GM21526 (cell line): ENCODE results near the gene STX8.
"Not testable (repeated sequence)": the region's sequence is repeated elsewhere in the genome, so short reads cannot be mapped to it uniquely, and the experiment has no call there.

Source experiments
- ATAC-seq: cut with Tn5 transposase; IDR thresholded peaks from one replicate; pipeline ENCODE4 v1.9.1; 2021; ENCODE audit warnings: moderate library complexity; ENCODE audit not compliant: unreplicated experiment, low FRiP score

STX8 gene

DNA sequence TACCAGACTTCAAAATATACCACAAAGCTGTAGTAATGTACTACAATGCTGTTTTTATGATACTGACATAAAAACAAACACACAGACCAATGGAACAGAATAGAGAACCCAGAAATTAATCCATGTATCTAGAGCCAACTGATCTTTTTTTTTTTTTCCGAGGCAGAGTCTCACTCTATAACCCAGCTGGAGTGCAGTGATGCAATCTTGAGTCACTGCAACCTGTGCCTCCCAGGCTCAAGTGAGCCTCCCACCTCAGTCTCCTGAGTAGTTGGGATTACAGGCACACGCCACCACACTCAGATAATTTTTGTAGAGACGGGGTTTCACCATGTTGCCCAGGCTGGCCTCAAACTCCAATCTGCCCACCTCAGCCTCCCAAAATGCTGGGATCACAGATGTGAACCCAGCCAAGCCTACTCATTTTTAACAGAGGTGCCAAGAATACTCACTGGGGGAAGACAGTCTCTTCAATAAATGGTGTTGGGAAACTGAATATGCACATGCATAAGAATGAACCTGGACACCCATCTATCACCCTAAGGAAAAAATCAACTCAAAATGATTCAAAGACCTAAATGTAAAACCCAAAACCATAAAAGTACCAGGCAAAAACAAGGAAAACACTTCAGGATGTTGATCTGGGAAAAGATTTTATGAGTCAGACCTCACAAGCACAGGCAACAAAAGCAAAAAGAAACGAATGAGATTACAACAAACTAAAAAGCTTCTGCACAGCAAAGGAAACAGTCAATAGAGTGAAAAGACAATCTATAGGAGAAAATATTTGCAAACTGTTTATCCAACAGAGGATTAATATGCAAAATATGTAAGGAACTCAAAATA lies 63.1 kb downstream of the STX8 start:
- no peak for ATAC-seq

DNA sequence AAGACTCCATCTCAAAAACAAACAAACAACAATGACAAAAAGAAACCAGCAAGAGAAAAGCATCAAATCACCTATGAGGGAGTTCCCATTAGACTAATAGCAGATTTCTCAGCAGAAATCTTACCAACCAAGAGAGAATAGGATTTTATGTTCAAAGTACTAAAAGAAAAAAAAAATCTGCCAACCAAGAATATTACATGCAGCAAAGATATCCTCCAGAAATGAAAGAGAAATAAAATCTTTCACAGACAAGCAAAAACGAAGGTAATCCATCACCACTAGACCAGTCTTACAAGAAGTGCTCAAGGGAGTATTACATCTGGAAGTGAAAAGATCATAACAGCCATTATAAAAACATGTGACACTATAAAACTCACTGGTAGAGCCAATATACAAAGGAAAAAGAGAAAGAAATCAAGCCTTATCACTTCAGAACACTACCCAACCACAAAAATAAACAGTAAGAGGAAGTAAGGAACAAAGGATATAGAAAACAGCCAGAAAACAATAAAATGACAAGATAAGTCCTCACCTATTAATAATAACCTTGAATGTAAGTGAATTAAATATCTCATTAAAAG lies 66.3 kb downstream of the STX8 start:
- no peak for ATAC-seq

DNA sequence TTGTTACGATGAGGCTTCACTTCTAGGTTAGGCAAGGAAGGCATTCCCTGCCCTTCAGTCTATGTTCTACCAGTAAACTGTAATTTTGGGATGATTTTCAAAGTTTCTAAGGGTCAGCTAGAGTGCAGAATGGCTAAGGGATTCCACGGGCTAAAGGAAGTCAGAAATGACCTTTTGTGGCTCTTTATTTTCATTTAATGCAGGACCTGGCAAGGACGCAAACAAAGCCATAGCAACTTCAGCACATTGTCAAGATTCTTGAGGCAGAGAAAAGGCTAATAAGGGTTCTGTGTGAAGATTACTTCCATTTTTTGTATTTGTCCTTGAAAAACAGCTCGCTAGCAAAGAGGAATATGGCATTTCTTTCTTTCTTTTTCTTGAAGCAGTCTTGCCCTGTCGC lies 76.6 kb downstream of the STX8 start:
- ATAC-seq: no peak

DNA sequence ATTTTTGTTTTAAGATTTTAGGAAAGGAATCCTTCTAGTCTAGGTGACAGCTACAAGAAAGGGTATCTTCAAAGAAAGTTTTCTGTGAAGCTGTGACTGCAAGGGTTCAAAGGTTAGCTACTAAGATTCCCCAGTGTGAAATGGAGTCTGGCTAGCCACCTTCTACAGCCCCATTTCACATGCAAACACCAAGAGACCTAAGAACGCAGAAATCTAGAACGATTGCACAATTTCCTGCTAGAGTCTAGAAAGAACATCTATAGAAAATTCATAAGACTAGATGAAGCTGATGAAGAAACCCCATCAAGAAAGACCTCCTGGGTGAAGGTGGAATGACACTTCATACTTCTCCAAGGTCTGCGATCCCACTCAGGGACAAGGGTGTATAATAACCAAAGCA lies 77.1 kb downstream of the STX8 start:
- no peak for ATAC-seq

DNA sequence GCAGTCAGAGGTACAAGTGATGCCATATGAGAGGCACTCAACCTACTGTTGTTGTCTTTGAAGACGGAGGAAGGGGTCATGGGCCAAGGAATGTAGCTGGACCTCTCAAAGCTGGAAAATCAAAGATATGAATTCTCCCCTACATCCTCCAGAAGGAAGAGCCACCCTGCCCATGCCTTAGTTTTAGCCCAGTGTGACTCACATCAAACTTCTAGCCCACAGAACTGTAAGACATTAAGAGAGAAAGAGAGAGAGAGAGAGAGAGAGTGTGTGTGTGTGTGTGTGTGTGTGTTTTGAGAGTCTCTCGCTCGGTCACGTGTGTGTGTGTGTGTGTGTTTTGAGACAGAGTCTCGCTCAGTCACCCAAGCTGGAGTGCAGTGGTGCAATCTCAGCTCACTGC lies 87.1 kb downstream of the STX8 start:
- no peak for ATAC-seq

DNA sequence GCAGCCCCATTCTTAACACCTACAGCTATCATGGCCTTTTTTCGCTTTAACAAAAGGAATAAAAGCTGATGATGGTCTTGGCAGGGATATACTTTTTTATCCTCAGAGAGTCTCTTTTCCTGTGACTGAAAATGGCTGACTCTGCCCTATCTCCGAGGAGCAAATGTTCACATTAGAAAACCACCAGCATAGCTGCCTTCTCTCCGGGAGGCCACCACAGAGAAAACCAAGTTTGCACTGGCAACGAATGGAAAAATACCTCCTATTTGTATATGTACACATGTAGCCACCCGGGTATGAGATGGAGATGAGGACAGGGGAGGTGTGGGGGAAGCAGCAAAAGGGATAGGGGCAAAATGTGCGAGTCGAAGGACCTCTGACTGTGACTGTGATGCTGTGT lies 88.2 kb downstream of the STX8 start:
- no peak for ATAC-seq

DNA sequence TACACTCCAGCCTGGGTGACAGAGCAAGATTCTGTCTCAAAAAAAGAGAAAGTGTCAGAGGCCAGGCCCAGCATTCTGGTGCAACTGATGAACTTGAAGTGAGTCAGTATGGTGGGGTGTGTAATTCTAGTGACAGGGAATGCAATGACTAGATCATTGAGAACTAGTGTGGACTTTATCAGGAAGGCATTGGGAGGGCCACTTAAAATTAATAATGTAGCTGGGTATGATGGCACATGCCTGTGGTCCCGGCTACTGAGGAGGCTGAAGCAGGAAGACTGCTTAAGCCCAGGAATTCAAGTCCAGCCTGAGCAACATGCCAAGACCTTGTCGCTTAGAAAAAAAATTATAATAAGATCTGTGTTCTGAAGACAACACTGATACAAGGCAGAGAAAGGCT lies 90.8 kb downstream of the STX8 start:
- ATAC-seq: no peak

DNA sequence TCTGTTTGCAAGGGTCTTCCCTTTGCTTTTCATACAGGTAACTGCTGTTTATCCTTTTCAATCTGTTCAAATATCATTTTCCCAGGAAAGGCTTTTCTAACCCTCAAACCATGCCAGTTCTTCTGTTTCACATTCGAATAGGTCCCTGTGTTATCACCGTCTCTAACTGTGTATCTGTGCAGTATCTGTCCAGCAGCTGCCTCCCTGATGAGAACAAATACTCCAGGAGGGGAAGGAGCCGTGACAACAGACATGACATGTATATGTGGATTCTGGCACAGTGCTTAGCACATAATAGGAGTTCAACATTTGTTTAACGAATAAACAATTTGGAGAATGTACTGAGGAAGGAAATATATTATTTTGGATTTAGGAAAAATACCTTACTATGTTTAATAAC lies 95.7 kb downstream of the STX8 start:
- ATAC-seq: no peak

DNA sequence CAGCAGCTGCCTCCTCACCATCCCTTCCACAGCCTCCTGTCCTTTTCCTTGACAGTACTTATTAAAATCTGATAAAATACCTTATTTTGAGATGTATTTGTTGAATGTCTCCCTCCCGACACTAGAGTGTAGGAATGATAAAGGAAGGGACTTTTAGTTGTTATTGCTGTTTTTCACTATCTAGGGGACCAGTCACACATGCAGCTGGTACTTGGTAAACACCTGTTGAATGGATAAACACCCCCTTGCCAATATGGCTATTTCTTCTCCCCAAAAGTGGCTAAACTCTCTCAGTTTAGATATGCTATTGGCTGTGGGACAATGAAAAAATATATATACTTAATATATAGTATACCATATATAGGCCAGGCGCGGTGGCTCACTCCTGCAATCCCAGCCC lies 96.7 kb downstream of the STX8 start:
- ATAC-seq: no peak

DNA sequence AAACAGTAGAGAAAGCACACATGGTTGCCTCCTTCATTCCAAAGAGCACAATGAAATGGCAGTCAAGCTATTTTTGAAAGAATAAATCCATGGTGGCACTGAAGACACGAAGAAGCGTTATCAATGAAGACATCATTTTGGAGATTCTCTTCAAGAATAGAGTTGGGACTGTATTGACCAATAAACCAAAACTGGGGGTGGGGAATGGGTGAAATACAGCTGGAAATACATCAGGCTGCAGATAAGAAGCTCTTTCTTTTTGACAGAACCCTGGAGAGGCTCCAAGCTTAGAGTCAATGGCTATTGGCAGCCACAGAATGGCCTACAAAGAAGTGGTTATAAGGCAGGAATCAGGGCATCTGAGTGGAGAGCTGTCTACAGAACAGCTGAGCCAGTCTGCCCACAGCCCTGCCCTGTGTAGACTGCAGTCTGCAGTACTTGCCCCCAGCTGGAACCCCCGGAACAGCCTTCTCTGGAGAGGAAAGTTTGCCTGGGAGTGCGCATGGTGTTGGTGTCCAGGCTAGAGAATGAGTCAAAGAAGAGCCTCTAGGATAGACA lies 100.4 kb downstream of the STX8 start:
- no peak for ATAC-seq

DNA sequence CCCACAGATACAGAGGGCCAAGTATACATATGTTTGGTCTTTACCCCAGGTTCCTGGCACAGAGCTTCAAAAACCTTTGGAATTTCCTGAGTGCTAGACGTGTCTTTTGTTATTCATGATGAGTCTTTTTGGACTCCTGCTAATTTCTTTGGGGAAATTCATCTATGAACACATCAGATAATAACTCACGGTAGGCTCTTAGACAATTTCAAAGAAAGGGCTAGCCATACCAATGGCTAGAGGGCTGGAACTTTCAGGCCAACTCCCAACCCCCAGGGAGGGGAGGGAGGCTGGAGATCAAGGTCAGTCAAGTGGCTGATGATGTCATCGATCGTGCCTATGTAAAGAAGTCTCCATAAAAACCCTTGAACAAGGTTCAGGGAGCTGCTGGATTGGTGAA lies 101.9 kb downstream of the STX8 start:
- no peak for ATAC-seq

DNA sequence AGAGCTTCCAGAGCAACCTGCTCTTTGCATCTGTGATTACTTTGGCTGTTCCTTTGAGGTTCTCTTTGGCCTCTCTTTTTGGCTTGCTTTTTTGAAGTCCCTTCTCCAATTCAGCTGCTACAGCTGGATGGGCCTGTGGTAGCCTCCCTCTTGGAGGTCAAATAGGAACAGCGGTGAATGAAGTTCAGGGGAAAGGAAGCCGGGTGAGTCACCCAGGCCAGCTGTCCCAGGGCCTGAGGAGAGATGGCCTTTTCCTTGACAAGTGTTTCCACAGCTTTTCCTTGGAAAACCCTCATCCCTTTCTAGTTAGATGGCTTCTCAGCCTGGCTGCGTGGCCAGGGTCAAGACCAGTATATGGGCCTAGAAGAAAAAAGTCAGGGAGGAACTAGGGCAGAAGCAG lies 103.1 kb downstream of the STX8 start:
- ATAC-seq: no peak

DNA sequence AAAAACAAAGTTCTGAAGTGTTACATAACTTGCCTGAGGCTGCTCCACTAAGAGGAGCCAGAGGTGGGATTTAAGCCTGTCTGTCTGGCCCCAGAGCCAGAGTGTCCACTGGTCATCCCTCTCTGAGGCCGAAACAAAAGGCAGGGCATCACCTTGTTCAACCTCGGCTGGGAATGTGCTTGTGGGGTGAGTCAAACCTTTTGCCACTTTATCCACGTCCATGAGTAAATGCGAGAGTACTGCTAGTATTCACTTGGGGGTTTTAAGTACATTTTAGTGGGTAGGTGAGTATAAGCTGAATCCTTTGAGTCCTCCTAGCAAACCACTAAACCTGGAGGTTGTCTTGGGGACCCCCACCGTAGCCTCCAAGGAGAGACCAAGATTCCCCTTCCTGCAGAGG lies 103.5 kb downstream of the STX8 start:
- no peak for ATAC-seq

DNA sequence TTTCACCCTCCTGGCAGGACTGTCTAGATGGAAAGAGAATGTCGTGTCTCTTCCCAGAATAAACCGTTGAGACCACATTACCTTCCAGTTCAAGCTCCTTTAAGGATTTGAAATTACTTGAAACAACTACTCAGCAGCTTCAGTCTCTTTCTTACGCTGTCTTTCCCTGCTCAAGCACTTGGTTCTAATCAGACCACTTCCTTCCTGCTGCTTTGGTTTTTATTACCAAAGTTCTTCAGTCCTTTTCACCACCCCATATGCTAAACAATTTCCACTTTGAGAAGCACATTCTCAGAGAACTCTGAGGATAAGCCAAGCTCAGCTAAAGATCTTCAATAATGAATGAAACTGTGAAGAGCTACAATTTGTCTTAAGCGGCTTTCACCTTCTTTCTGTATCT lies 105.4 kb downstream of the STX8 start:
- no peak for ATAC-seq

DNA sequence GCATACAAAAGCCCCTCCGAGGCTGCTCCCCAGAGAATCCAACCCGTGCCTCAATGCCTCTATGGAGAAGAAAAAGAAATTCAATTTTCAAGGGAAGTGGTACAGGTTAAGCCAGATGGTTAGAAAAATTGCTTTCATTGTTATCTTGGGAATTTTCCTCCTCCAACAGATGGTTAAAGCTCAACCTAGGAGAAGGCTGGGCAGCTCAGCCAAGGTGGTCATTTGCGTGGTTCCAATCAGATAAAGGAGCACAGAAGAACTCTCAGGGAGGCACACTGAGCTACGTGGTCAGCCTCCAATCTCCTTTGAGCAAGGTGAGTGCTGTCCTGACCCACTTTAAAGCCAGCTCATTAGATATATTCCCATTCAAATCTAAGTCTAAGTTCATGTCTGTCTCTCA lies 106.7 kb downstream of the STX8 start:
- no peak for ATAC-seq

DNA sequence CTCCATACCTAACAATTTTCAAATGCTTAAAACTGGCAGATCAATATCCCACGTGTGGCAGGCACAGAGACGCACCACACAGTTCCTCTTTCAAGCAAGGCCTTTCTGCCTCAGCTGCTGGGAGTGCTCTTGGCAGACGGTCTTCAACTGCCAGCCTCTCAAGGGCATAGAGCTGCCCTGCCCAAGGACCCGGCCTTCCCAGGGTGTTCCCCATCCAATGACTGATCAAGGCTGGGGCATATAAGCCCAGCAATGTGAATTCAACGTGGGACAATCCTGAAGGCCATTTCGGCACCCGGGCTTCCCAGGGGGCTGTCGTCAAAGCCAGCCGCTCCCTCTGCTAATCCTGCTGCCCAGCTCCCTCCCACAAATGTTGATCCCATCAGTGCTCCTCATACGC lies 107.1 kb downstream of the STX8 start:
- ATAC-seq: no peak

DNA sequence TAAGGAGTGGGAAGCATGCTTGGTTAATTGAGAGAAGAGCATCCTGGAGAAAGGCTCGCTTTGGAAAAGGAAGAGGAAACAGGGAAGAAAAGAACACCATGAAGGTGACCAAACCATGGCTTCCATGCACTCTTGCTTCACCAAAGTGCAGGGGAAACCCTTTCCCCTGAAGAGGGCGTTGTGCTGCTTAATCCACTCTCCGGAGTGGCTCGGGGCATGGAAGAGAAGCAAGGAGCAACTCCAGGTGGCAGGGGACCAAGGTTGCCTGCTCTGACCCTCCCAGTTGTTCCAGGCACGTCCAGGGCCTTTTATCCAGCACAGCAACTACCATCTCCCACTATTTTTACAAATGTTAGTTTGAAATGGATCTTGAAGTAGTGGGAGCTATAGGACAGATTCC lies 108.1 kb downstream of the STX8 start:
- ATAC-seq: no peak

DNA sequence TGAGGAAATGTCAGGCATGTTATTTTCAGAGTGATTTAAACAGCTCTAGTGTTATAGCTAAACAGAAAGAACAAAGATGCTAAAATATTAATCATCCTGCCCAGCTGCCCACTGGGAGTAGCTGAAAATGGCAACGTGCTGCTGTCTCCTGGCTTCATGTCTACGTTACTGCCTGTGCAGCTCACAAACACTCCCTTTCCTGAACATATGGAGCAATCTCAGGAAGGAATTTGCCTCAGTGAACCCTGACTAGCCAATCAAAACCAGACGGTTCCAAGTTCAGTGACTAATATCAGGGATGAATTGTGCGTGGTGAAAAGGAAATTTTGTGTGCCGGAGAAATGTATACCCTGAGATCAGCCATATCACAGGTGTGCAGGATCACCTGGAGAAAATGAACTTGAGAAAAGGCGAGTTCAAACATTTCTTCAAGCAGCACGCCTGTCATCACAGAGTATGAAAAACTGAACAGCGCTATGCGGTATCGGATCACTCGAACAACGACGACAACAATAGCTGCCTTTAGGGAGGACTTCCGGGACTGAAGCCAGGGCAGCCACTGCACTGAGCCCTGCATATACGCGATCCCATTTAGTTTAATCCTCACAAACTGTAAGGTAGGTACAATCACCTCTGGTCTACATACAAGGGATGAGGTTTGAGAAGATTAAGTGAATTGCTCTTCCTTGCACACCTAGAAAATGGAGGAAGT lies 110.3 kb downstream of the STX8 start:
- no peak for ATAC-seq

DNA sequence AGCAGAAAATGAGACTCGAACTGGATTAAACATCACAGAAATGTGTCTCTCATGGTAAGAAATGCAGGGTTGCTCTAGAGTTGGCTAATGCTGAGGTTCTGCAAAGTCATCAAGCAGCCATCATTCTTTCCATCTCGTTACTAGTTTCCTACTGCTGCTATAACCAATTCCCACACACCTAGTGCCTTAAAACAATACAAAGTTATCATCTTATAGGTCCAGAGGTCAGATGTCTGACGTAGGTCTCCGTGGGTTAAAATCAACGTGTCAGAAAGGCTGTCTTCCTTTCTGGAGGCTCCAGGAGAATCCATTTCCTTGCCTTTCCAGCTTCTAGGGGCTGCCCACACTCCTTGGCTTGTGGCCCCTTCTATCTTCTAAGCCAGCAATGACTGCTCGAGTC lies 118.6 kb downstream of the STX8 start:
- no peak for ATAC-seq

DNA sequence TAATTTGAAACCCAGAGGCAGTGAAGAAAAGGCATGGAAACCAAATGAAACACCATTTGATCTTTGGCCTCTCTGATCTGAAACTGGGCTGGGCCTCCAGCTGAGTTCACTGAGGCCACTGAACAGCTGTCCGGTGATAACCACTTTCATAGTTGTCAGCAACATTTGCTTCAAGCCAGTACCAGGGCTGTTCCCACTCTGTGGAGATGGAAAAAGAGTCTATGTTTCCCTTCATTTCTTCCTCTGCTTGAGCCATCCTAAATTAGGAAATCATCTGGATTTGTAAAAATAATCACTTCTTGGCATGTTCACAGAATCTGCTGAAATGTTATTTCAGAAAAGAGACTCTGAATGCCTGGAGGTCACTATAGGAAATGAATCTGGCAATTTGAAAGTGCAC lies 119.3 kb downstream of the STX8 start:
- ATAC-seq: no peak

DNA sequence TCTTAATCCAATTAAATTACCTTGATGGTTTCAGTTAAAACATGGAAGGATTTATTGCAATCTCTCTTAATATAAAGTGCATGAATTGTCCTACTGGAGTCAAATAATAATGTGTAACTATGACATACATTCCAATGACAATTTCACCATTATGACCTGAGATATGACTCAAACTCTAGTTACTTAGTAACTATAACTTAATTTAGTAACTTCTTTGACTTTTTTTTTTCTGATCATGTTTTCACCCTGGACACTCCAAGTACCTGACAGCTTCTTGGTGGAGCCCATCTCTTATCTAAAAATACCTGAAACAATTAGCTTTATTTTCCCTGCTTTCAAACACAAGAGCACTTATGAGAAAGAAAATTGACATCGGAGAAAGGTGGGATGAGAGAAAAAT lies 123.7 kb downstream of the STX8 start:
- ATAC-seq: no peak

DNA sequence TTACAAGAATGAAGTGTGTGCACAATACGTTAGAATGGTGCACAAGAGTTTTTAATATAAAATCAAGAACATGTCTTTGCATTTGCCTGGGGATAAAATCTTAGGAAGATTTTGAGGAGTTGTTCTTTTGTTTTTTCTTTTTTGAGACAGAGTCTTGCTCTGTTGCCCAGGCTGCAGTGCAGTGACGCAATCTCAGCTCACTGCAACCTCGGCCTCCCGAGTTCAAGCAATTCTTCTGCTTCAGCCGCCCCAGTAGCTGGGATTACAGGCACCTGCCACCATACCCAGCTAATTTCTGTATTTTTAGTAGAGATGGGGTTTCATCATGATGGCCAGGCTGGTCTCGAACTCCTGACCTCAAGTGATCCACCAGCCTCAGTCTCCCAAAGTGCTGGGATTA lies 128.3 kb downstream of the STX8 start:
- ATAC-seq: not testable (repeated sequence)
